AG20443 (cell line): ENCODE results near the gene RPAIN.
"Not testable (repeated sequence)": the region's sequence is repeated elsewhere in the genome, so short reads cannot be mapped to it uniquely, and the experiment has no call there.

Experiments used
- DNase-seq: peaks from one replicate; pipeline ENCODE4 v3.0.0; 2012; ENCODE audit warnings: low spot score, mixed read lengths

Gene RPAIN

DNA sequence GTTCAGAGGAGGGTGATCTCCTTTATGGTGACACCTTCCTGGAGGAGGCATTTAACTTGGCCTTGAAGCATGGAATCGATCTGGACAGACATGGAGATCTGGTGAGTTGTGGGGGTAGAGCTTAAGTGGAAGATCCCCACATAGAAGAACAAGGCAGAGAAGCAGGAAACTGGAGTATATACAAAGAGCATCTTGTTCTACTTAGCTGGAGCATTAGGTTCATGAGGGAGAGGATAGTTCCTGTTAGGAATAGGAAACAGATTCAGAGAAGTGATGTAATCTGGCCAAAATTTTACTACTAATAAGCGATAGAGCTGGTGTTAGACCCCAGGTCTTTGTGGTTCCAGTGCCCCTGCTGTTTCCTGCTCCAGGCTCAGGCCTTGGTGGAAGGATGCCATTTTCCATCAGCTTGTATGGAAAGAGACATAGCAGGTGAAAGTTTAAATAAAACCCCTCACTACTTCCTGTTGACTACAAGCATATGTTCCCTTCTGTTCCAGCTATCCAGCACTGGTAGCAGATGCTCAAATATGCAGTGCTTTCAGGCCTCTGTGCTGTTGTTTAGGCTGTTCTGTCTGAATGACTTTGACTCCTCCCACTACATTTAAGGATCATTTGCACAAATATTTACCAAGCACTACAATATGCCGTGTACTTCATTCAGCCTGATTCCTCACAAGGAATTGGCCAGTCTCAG is 9.4 kb downstream of the RPAIN start:
- no peak for DNase-seq

DNA sequence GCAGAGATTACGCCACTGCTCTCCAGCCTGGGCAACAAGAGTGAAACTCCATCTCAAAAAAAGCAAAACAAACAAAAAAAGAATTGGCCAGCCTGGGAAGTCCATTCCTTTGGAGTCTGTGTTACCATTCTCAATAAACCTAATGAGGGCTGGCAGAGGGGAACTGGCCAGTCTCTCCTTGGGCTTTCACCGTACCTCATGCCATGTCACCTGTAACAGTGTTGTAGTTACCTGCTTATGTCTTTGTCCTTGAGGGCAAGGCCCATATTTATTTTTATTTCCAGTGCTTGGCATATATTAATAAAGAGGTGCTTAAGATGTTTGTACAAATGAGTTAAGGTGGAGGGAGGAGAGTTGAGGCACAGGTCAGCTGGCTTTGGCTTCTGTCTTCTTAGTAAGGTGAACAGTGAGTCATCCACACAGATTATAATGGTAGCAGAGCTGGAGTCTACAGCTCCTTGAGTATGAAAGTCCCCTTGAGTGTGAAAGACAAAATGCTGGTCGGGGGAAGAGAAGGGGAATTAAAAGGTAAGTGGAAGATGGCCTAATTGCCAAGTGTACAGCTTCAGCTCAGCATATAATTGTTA is 10.5 kb downstream of the RPAIN start:
- DNase-seq, result no peak

DNA sequence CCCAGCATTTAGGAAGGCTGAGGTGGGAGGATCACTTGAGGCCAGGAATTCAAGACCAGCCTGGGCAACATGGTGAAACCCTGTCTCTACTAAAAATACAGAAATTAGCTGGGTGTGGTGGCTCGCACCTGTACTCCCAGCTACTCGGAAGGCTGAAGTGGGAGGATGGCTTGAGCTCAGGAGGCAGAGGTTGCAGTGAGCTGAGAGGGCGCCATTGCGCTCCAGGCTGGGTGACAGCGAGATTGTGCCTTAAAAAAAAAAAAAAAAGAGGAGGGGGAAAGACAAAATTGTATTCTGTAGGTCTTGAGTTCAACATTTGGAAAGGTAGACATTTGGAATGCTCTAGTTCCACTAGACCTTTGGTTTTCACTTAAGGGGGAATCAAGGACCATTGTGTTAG is 11.3 kb downstream of the RPAIN start:
- not testable (repeated sequence) for DNase-seq

DNA sequence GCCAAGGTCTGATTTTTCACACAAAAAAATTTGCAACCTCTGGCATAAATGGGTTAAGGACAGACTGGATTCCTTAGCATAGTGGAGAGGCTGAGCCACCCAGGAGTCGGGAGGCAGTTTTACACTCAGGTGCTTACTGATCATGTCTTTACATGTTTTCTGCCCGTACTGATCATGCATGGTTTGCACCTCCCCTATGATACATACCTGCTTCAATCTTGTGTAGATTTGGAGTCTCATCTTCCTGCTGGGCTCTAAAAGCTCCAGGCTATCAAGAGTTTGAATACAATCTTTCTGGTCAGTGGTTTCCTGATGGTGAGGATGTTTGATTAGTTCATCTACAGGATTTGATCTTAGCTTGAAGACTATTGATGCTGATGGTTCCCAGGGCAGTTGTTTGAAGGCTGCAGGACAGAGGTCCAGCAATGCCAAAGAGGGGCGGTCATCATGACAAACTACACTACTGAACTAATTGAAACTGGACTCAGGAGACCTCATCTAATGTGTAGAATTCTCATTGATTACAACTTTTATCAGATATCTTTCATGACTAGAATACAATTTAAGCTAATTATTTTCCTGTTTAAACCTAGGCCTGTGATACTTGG is 12.1 kb downstream of the RPAIN start:
- no peak for DNase-seq

DNA sequence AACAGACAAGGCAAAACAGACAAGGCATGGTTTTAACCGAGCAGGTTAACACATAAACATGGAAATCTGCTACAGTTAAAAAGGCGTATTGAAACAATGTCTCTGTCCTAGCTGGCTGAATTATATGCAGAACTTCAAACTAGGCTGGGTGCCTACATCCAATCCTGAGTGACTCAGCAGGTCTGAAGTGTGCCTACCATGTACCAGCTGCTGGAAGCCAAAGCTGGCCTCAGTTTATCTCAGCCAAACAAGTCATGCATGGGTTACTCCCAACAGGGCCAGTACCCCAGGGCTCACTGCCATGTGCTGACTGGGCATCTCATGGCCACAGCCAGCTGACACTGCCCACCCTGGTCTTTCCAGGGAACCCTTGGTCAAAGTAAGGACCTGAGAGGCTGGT is 15.0 kb downstream of the RPAIN start:
- DNase-seq, result no peak

DNA sequence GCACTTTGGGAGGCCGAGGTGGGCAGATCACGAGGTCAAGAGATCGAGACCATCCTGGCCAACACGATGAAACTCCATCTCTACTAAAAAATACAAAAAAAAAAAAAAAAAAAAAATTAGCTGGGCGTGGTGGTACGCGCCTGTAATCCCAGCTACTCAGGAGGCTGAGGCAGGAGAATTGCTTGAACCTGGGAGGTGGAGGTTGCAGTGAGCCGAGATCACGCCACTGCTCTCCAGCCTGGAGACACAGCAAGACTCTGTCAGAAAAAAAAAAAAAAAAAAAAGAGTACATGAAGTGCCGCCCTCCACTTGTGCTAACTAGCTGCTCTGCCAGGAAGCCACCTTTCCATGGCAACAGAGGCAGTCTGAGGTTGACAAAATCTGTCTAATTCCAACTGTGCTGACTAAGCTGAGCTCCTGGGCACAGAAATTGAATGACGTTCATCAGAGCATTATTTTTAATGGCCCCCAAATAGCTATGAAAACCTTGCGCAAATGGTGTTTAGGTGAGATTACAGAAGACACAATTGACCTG is 15.9 kb downstream of the RPAIN start:
- not testable (repeated sequence) for DNase-seq

- DNase-seq, result peak; percentile 30
Measured at GRCh38 chr17:5437721-5438317, 17.8 kb downstream of the RPAIN start.

GRCh38 chr17:5438716-5439445 is 18.9 kb downstream of the RPAIN start, which contains the start of gene C1QBP:
C1QBP (minus strand) TSS chr17:5439155; CDS start chr17:5439073, 82 bp downstream.
- peak; percentile 97 for DNase-seq

- DNase-seq, result no peak
Measured at GRCh38 chr17:5439446-5439764, 19.4 kb downstream of the RPAIN start.

- DNase-seq, result no peak
Measured at GRCh38 chr17:5443728-5444127, 23.7 kb downstream of the RPAIN start.

GRCh38 chr17:5444209-5444608 is 24.2 kb downstream of the RPAIN start:
- no peak for DNase-seq

DNA sequence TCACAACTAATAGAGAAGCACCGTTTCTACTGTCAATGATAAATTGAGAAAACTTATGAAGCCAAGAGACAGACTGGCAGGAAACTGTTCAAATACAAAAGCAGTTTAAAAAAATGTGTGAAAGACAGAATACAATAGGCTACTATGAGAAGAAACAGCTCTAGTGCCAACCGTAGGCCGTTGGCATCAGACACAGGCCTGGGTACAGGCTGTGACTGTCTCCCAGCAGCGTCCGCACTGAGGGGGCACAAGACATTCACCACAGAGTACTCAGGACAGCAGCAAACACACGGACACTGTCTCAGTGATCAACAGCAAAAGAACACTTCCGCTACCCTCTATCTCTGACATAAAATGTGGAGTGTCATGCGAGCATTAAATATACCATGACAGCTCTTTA is 26.8 kb downstream of the RPAIN start:
- no peak for DNase-seq

DNA sequence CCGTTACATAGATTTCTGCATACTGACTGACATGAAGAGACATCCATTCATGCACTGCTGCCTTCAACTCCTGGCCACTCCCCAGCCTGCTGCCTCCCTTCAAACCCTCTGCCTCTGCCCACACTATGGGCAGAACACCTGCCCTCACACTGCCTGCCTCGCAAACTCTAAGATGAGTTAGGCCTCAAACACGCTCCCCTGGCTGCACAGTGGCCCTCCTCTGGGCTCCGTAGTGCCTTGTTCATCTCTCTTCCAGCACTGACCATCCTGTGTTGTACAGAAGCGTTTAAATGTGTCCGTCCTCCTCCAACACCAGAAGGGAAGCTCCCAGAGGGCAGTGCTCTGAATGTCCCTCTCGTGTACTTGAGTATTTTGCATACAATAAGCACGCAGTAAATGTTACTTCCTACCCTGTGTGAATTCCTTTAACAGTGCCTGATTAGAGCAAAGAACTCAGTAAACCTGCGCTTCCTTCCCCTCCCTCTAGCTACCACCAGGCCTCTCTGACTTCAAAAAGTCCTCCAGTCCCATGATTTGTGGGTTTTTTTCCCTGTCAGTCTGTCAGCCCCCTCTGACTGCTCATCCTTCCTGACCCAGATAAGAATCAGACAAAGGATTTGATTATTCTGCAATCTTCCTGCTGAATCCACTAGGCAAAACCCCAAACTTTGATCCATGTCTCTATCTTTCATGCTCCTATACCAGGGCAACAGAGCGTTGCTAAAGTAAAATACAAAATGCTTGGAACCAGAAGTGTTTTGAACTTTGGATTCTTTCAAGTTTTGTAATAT is 44.9 kb downstream of the RPAIN start:
- no peak for DNase-seq

DNA sequence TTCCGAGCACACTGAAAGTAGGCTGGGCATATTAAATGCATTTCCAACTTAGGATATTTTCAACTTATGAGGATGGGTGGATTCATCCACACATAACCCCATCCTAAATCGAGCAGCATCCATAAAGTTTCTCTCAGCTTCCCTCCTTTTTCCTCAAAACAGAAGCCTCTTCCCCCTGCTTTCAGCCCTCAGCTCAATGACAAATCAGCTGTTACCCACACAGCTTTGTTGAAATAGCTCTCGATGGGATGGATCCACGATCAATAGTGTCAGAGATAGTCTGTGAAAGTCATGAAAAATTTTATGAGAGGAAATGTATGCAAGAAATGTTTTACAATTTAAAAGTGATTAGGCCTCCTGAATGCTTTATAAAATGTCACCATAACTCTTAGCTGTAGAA is 46.3 kb downstream of the RPAIN start:
- DNase-seq, result no peak

GRCh38 chr17:5467416-5467815 is 47.4 kb downstream of the RPAIN start:
- peak; percentile 19 for DNase-seq

DNA sequence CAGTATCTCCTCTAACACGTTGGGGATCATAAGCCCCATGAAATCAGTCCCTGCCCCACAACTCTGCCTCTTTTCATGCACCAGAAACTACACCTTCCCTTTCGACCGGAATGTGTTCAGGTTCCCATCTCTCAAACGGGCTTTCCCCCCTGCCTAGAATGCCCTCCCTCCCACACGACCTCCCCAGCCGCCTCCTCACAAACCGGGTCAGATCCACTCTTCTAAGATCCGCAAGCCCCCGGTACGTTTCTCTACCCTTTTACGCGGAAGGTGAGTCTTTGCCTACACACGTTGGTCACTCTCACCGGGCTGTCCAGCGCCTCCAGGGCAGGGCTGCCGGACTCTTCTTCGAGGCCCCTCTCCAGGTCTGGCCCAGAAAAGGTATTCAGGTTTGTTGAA is 48.1 kb downstream of the RPAIN start:
- DNase-seq, result no peak

DNA sequence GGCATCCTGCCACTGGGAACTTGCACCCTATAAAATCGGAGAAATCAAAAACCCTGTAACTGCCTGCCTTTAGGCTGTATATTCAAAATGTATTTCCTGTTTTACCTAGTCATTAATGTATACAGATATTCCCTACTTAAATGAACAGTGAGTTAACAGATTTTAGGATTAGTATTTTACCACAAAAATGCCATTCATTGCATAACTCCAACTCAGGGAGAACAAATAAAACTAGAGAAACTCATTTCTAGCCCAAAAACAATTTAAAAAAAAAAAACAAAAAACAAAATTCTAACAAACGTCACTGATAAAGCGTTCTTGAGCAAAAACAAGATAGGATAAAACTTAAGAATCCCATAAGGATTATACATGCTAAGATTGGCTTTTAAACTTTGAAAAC is 52.5 kb downstream of the RPAIN start:
- no peak for DNase-seq

GRCh38 chr17:5473906-5474305 is 53.9 kb downstream of the RPAIN start:
- DNase-seq, result no peak

DNA sequence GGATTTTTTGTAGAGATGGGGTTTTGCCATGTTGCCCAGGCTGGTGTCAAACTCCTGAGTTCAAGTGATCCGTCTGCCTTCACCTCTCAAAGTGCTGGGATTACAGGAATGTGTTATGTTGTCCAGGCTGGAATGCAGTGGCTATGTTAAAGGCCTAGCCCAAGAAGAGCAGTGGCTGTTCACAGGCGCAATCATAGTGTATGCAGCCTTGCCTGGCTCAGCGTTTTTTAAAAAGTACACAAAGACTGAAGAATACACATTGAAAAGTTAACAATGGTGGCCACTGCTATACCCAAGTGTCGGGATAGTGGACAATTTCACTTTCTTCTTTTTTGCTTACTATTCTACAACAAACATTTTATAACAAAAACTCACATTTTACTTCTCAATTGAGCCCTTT is 59.0 kb downstream of the RPAIN start:
- no peak for DNase-seq

- no peak for DNase-seq
Measured at GRCh38 chr17:5480962-5481361, 61.0 kb downstream of the RPAIN start.

- no peak for DNase-seq
Measured at GRCh38 chr17:5481451-5481850, 61.5 kb downstream of the RPAIN start.
